ENCODE results near the gene USF2.

Gene USF2

GRCh38 chr19:35287713-35288112, 19.0 kb downstream of the USF2 start:
- no peak for DNase-seq

- DNase-seq, result no peak
These were observed 19.6 kb downstream of the USF2 start for GRCh38 chr19:35288331-35288730.

DNA sequence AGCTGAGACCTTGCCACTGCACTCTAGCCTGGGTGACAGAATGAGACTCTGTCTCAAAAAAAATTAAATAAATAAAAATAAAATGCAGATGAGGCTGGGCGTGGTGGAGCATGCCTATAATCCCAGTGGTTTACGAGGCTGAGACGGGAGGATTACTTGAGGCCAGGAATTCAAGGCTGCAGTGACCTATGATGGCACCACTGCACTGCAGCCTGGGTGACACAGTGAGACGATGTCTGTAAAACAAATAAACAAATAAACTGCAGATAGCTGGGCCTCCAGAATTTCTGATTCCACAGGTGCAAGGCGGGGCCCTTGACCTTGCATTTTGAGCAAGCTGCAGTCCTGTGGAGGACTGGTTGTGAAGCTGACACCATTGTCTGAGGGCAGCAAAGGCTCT, 20.1 kb downstream of the USF2 start:
- no peak for DNase-seq

GRCh38 chr19:35290381-35291127, 21.8 kb downstream of the USF2 start:
- DNase-seq, result no peak

GRCh38 chr19:35291259-35291658, 22.5 kb downstream of the USF2 start:
- peak; percentile 45 for DNase-seq

DNA sequence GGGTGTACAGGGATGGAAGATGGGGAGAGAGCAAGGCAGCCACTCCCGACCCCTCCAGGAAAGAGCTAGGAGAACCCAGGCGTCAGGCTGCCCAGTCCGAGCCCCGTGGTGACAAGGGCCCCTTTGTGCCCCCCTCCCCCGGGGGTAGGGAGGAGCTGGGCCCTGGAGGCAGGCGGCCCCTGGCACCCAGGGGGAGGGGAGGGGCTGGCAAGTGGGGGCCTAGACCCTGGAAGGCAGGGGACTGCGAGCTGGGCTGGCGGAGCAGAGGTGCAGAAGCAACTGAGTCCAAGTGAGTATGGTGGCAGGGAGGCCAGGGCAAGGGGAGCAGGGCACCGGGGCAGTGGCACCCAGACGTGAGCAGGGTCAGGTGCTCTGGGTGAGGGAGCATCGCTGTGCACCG, 23.2 kb downstream of the USF2 start, which contains the start of gene MAG:
Gene MAG, plus strand, starts transcription at position 246 of the 400 bp plus-strand sequence. CDS start 3,248 bp downstream, outside the sequence.
- DNase-seq, result no peak

DNA sequence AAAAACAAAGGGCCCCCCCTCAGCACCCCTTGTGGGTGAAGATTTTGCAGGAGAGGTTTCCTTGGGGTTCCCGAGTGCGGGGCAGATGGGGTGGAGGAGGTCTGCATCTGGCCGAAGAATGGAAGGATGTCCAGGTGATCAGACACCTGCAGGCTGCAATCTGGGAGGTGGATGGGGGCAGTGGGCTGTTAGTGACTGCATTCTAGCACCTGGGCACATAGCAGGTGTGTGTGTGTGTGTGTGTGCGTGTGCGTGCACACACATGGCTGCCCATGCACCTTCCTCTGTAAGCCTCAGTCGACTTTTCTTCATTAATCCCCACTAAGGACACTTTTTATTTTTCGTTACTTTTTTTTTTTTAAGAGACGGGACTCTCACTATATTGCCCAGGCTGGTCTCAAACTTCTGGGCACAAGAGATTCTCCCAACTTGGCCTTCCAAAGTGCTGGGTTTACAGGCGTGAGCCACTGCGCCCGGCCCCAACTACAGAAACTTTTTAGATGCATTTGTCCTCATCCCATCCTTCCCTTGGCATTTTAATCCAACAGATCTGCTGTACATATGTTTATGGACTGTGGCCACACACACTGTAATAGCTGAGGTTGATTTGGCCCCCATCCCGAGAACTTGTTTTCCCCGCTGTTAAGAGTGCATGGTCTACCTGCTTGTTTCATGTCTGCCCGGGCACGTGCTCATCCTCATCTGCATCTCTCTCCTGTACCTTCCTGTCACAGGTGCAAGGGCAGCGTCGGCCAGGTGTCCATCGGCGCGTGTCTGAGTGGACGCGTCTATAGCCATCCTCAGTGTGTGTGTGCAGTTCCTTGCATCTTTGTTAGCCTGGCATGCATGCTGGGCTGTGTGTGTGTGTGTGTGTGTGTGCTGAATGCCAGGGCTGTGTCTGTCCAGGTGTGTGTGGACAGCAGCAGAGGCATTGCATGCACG, 23.9 kb downstream of the USF2 start:
- DNase-seq, result no peak

DNA sequence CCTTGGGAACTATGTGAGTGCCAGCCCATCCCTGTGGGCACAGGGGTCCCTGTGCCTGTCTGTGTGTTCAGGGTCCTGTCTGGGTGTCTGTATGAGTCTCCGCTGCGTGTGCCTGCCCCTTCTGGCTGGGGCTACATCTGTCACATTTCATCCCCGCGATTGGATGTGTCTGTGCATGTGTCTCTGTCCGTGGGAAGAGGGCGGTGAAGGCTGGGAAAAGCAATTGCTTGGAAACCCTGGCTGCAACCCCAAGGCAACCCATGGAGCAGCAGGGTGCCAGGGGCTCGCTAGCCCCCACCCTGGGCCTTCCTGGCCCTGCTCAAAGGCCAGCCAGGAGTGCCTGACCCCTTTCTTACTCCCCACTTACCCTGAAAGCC, 24.6 kb downstream of the USF2 start:
- no peak for DNase-seq

- no peak for DNase-seq
These were observed 25.0 kb downstream of the USF2 start for GRCh38 chr19:35293808-35294207.

DNA sequence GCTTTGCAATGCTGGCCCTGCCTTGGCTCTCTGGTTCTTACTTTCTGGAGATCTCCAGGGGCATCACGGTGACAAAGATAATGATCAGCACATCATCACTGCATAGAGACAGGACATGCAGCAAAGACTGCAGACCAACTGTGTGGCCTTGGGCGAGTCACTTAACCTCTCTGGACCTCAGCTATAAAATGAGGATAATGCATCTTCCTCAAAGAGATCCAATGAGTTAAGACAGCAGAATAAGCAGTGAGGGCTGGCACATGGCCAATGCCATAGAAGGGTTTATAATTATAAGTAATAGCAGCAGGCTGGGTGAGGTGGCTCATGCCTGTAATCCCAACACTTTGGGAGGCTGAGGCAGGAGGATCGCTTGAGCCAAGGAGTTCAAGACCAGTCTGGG, 25.6 kb downstream of the USF2 start:
- no peak for DNase-seq

DNA sequence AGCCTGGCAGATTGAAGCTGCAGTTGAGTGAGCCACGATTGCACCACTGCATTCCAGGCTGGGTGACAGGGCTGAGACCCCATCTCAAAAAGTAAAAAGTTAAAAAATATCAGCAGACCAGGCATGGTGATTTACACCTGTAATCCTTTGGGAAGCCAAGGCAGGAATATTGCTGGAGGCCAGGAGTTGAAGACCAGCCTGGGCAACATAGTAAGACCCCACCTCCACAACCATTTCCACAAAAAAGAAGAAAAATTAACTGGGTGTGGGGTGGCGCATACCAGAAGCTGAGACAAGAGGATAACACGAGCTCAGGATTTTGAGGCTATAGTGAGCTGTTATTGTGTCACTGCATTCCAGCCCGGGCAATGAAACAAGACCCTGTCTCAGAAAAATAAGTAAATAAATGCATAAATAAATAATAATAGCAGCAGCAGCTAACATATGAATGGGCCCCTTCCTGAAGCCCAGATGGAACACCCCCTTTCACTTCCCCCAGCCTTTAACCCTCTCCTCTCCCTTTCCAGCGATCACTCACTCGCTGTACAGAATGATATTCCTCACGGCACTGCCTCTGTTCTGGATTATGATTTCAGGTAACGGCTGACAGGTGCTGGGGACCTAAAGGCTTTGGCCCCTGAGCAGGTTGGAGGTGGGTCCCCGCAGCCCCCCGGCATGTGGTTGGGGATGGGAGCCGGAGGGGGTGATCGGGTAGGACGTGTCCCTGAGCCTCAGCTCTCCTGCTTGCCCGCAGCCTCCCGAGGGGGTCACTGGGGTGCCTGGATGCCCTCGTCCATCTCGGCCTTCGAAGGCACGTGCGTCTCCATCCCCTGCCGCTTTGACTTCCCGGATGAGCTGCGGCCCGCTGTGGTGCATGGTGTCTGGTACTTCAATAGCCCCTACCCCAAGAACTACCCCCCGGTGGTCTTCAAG, 26.4 kb downstream of the USF2 start:
- DNase-seq, result no peak

- no peak for DNase-seq
These were observed 27.2 kb downstream of the USF2 start for GRCh38 chr19:35295792-35296462.

GRCh38 chr19:35296644-35297514, 28.1 kb downstream of the USF2 start:
- no peak for DNase-seq

- DNase-seq, result no peak
These were observed 28.7 kb downstream of the USF2 start for GRCh38 chr19:35297515-35297848.

- no peak for DNase-seq
These were observed 29.2 kb downstream of the USF2 start for GRCh38 chr19:35297922-35298321.

GRCh38 chr19:35298561-35298972, 29.8 kb downstream of the USF2 start:
- DNase-seq, result no peak

- no peak for DNase-seq
These were observed 31.0 kb downstream of the USF2 start for GRCh38 chr19:35299523-35300338.

DNA sequence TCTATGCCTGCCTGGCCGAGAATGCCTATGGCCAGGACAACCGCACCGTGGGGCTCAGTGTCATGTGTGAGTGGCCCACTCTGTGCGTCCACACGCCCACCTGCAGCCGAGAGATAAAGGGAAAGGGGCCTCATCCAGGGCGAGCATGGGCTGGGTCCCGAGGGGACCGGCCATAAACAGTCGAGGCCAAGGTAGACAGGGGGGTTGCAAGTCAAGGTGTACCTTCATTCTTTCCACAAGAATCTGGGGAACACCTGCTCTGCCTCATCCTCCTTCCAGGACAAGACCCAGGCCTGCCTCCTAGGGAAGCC, 31.5 kb downstream of the USF2 start:
- no peak for DNase-seq

DNA sequence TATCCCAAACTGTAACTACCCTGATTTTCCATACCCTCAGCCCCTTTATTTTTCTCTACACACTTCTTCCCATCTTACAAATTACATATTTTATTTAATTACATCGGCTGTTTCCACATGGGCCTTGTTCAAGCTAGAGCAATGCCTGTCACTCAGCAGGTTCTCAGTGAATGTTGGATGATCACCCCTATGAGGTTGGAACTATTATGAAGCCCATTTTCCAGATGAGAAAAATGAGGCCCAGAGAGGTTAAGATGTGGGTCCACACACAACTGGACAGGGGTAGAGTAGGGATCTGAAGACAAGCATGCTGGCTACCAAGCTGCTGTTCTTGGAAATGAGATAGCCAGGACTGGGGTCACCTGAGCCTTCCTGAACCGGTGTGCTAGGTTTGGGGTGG, 33.2 kb downstream of the USF2 start:
- DNase-seq, result no peak

DNA sequence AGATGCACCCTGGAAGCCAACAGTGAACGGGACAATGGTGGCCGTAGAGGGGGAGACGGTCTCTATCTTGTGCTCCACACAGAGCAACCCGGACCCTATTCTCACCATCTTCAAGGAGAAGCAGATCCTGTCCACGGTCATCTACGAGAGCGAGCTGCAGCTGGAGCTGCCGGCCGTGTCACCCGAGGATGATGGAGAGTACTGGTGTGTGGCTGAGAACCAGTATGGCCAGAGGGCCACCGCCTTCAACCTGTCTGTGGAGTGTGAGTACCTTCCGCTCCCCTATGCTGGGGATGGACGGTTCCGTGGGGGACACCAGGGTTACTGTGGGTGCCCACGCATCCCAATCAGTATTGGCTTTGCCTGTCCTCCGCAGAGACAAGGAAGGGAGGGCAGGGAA, 33.7 kb downstream of the USF2 start:
- DNase-seq, result no peak
